Chondrocyte (in vitro differentiated cells): ENCODE results near the gene LRRC19. TPM values are rescaled to one million over a fixed set of nuclear protein-coding genes. Genes with fewer than 3 reads are reported as not detected.

Experiments used
- DNase-seq: peaks from one replicate; pipeline ENCODE4 v3.0.0; 2021; ENCODE audit warnings: mixed read lengths, low spot score
- H3K27ac Mint-ChIP-seq: one replicate; pipeline ENCODE4 v1.8.0; 2021; ENCODE audit warnings: mild to moderate bottlenecking, moderate library complexity, mixed read lengths; ENCODE audit not compliant: unreplicated experiment
- H3K27me3 Mint-ChIP-seq: 2 replicates; pipeline ENCODE4 v1.8.0; 2021; ENCODE audit warnings: low read depth, mixed read lengths
- H3K36me3 Mint-ChIP-seq: 2 replicates; pipeline ENCODE4 v1.8.0; 2021; ENCODE audit warnings: low read depth, mixed read lengths
- H3K4me1 Mint-ChIP-seq: 2 replicates; pipeline ENCODE4 v1.8.0; 2021; ENCODE audit warnings: low read depth, mild to moderate bottlenecking, mixed read lengths
- H3K4me3 Mint-ChIP-seq: one replicate; pipeline ENCODE4 v1.8.0; 2021; ENCODE audit warnings: mild to moderate bottlenecking, moderate library complexity, mixed read lengths; ENCODE audit not compliant: unreplicated experiment
- H3K9me3 Mint-ChIP-seq: 2 replicates; pipeline ENCODE4 v1.8.0; 2021; ENCODE audit warnings: low read depth, mixed read lengths
- CTCF ChIP-seq: fragments of 200-600 bp; sonication (generic); IDR thresholded peaks from 2 replicates; pipeline ENCODE4 v1.5.0; 2021; ENCODE audit warnings: antibody characterized with exemption, mild to moderate bottlenecking, moderate library complexity
- long read RNA-seq: library from polyadenylated mRNA; stranded (forward); transcript quantifications from one replicate; pipeline ENCODE4 v2.0.0, GENCODE V29; 2021
- total RNA-seq: library from RNA; stranded (reverse); gene quantifications from 3 replicates; pipeline ENCODE4 v1.2.1, GENCODE V29; 2021

The LRRC19 gene
- total RNA-seq, result not detected in 3 replicates
- long read RNA-seq, result 0 reads

GRCh38 chr9:27005491-27005890 is at the start of gene LRRC19:
TSS of gene LRRC19 (minus strand) at chr9:27005672. CDS start at chr9:26999694, 5,978 bp downstream.
- no peaks in the 10 kb centered on the region for H3K36me3 Mint-ChIP-seq
- TF ChIP-seq CTCF, result no peak
- DNase-seq, result no peak
- H3K4me1 Mint-ChIP-seq, result no peaks in the 10 kb centered on the region
- no peak within 1 kb of the TSS for H3K4me3 Mint-ChIP-seq
- H3K27ac Mint-ChIP-seq, result no peak within 1 kb of the TSS
- no peaks in the 10 kb centered on the region for H3K9me3 Mint-ChIP-seq
- no peaks in the 10 kb centered on the region for H3K27me3 Mint-ChIP-seq

- TF ChIP-seq CTCF, result no peak
- Mint-ChIP-seq H3K27ac (no peak overlapping the region), H3K4me3 (no peak overlapping the region), H3K9me3 (no peaks in the 10 kb centered on the region), H3K27me3 (no peaks in the 10 kb centered on the region), H3K4me1 (peaks cover 3% of the 10 kb centered on the region), H3K36me3 (peaks cover 3% of the 10 kb centered on the region)
- DNase-seq, result no peak
Measured at GRCh38 chr9:27054841-27055240, 49.4 kb upstream of the LRRC19 start.

- Mint-ChIP-seq H3K36me3 (peaks cover 3% of the 10 kb centered on the region), H3K27me3 (no peaks in the 10 kb centered on the region), H3K4me1 (peaks cover 3% of the 10 kb centered on the region), H3K27ac (no peak overlapping the region), H3K4me3 (no peak overlapping the region), H3K9me3 (no peaks in the 10 kb centered on the region)
- no peak for DNase-seq
- no peak for TF ChIP-seq CTCF
Measured at GRCh38 chr9:27054125-27054524, 48.7 kb upstream of the LRRC19 start.

- H3K4me1 Mint-ChIP-seq, result peaks cover 3% of the 10 kb centered on the region
- DNase-seq, result no peak
- peaks cover 2% of the 10 kb centered on the region for H3K36me3 Mint-ChIP-seq
- H3K27me3 Mint-ChIP-seq, result no peaks in the 10 kb centered on the region
- no peak overlapping the region for H3K27ac Mint-ChIP-seq
- no peaks in the 10 kb centered on the region for H3K9me3 Mint-ChIP-seq
- H3K4me3 Mint-ChIP-seq, result no peak overlapping the region
- TF ChIP-seq CTCF, result no peak
Measured at GRCh38 chr9:27053369-27054022, 48.0 kb upstream of the LRRC19 start.

GRCh38 chr9:27047136-27047535 is 41.7 kb upstream of the LRRC19 start:
- H3K9me3 Mint-ChIP-seq, result no peaks in the 10 kb centered on the region
- H3K4me3 Mint-ChIP-seq, result no peak overlapping the region
- no peak overlapping the region for H3K27ac Mint-ChIP-seq
- no peak for TF ChIP-seq CTCF
- DNase-seq, result no peak
- no peaks in the 10 kb centered on the region for H3K4me1 Mint-ChIP-seq
- peaks cover 3% of the 10 kb centered on the region for H3K36me3 Mint-ChIP-seq
- H3K27me3 Mint-ChIP-seq, result no peaks in the 10 kb centered on the region
